Measurements from ENCODE around the gene CHSY1.

DNA sequence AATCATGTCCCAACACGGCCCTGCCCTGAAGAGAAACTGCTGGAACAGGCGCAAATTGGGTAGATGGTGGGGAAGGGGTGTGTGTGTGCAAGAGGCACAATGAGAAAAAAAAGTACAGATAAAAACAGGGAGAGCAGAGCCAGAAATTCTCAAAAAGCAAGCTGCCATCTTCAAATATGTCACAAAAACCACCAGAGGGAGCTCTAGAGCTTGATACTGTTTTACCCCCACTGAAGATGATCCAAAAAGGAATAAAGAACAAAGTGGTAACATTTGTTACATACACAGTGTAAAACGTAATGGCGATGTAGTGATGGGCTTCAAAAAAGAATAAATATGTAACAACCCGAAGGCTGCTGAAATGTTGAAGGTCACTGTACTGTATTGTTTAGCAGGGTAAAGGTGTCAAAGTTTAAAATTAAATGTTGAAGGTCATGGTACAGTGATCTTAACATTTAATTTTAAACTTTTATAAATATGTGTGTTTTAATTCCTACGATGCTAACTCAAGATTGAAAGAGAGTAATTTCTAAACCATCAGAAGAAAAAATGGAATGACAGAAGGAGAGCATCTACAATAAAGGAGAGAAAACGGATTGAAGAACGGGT, 37.2 kb upstream of the CHSY1 start:
- TF ChIP-seq POLR2AphosphoS5 (IDR thresholded peaks at IDR 0.05; ENCODE audit: low read depth, low read length) (no peak), REST (IDR thresholded peaks at IDR 0.05; ENCODE audit: insufficient read depth in 1 of 2, low read depth in 2 of 2, low read length in 2 of 2) (no peak), TAF1 (IDR thresholded peaks at IDR 0.05; ENCODE audit: borderline replicate concordance, insufficient read depth, low read length) (no peak)

Data from PFSK-1 (cell line).